GM23338 (cell line): Measurements from ENCODE around the gene SLU7. TPM values are rescaled to one million over a fixed set of nuclear protein-coding genes. Genes with fewer than 3 reads are reported as not detected.

Experiments used
- ATAC-seq: fragments of 200-7000 bp; cut with Tn5 transposase; 3 replicates; pipeline ENCODE4 v1.9.1; 2020
- DNase-seq: peaks from one replicate; pipeline ENCODE4 v3.0.0-alpha.2; 2015; ENCODE audit warnings: low spot score
- H2AFZ ChIP-seq: fragments of 200-600 bp; sonication (generic); 2 replicates; pipeline ENCODE4 v1.8.0; 2016; ENCODE audit warnings: antibody characterized with exemption, mild to moderate bottlenecking, moderate library complexity
- H3F3A ChIP-seq: fragments of 200-600 bp; sonication (generic); replicated peaks from 2 replicates; pipeline ENCODE4 v1.8.0; 2017; ENCODE audit warnings: antibody characterized with exemption, mixed run types, low read depth
- H3K27ac ChIP-seq: fragments of 200-600 bp; sonication (generic); 2 replicates; pipeline ENCODE4 v1.6.1; 2016; ENCODE audit warnings: low read depth
- H3K27me3 ChIP-seq: fragments of 200-600 bp; sonication (generic); 2 replicates; pipeline ENCODE4 v1.8.0; 2016; ENCODE audit warnings: mild to moderate bottlenecking, mixed run types, moderate library complexity; ENCODE audit not compliant: insufficient read depth
- H3K36me3 ChIP-seq: fragments of 200-600 bp; sonication (generic); 2 replicates; pipeline ENCODE4 v1.8.0; 2016; ENCODE audit warnings: mild to moderate bottlenecking; ENCODE audit not compliant: insufficient read depth
- H3K4me1 ChIP-seq: fragments of 200-600 bp; sonication (generic); 2 replicates; pipeline ENCODE4 v1.8.0; 2016; ENCODE audit warnings: mild to moderate bottlenecking, moderate library complexity; ENCODE audit not compliant: insufficient read depth
- H3K4me2 ChIP-seq: fragments of 200-600 bp; sonication (generic); 2 replicates; pipeline ENCODE4 v1.7.1; 2017; ENCODE audit warnings: mixed run types
- H3K4me3 ChIP-seq: fragments of 200-600 bp; sonication (generic); 2 replicates; pipeline ENCODE4 v1.6.1; 2016; ENCODE audit warnings: mixed run types
- H3K79me2 ChIP-seq: fragments of 200-600 bp; sonication (generic); replicated peaks from 2 replicates; pipeline ENCODE4 v1.8.0; 2017; ENCODE audit warnings: mild to moderate bottlenecking; ENCODE audit not compliant: insufficient read depth
- H3K9me2 ChIP-seq: fragments of 200-600 bp; sonication (generic); 2 replicates; pipeline ENCODE4 v1.8.0; 2017; ENCODE audit not compliant: insufficient read depth
- H4K20me1 ChIP-seq: fragments of 200-600 bp; sonication (generic); replicated peaks from 2 replicates; pipeline ENCODE4 v1.8.0; 2017; ENCODE audit warnings: mild to moderate bottlenecking; ENCODE audit not compliant: insufficient read depth
- H3K27ac Mint-ChIP-seq: 2 replicates; pipeline ENCODE4 v1.8.0; 2020; ENCODE audit warnings: inconsistent platforms, mild to moderate bottlenecking, moderate library complexity, mixed read lengths
- H3K27me3 Mint-ChIP-seq: 3 replicates; pipeline ENCODE4 v1.8.0; 2022; ENCODE audit warnings: low read depth, mild to moderate bottlenecking, moderate library complexity, mixed read lengths, inconsistent platforms; ENCODE audit not compliant: insufficient read depth, poor library complexity
- H3K36me3 Mint-ChIP-seq: 3 replicates; pipeline ENCODE4 v1.8.0; 2021; ENCODE audit warnings: low read depth, mild to moderate bottlenecking, inconsistent platforms, moderate library complexity, mixed read lengths
- H3K4me1 Mint-ChIP-seq: 3 replicates; pipeline ENCODE4 v1.8.0; 2020; ENCODE audit warnings: mild to moderate bottlenecking, inconsistent platforms, mixed read lengths
- H3K4me3 Mint-ChIP-seq: 3 replicates; pipeline ENCODE4 v1.8.0; 2021; ENCODE audit warnings: moderate library complexity, mild to moderate bottlenecking, inconsistent platforms, mixed read lengths
- H3K9me3 Mint-ChIP-seq: 3 replicates; pipeline ENCODE4 v1.8.0; 2020; ENCODE audit warnings: moderate library complexity, mild to moderate bottlenecking, inconsistent platforms, mixed read lengths
- CREB1 ChIP-seq: fragments of 250-450 bp; sonication (Bioruptor Pico); IDR thresholded peaks from 2 replicates; pipeline ENCODE4 v1.5.0; 2020; ENCODE audit warnings: low read depth, mild to moderate bottlenecking, moderate library complexity
- EZH2 ChIP-seq: fragments of 200-600 bp; sonication (generic); IDR thresholded peaks from one replicate; pipeline ENCODE4 v1.8.0; 2017; ENCODE audit warnings: antibody characterized with exemption, mild to moderate bottlenecking, low read depth; ENCODE audit not compliant: unreplicated experiment
- JUNB ChIP-seq: IDR thresholded peaks from one replicate; pipeline ENCODE4 v1.6.1; 2016; ENCODE audit warnings: antibody characterized with exemption; ENCODE audit not compliant: unreplicated experiment
- NANOG ChIP-seq: IDR thresholded peaks from 2 replicates; pipeline ENCODE4 v1.6.1; 2016; ENCODE audit warnings: antibody characterized with exemption, borderline replicate concordance
- POLR2AphosphoS5 ChIP-seq: IDR thresholded peaks from 2 replicates; pipeline ENCODE4 v1.6.1; 2016; ENCODE audit warnings: antibody characterized with exemption, low read depth
- ZNF114 ChIP-seq: fragments of 250-450 bp; sonication (Bioruptor Pico); IDR thresholded peaks from 2 replicates; pipeline ENCODE4 v1.5.0; 2020; ENCODE audit warnings: mild to moderate bottlenecking, moderate library complexity
- polyA plus RNA-seq: library from polyadenylated mRNA; unstranded; fragments of >200 nt; fragmentation: Nextera tagmentation; extraction: Ambion mirVana; gene quantifications from 2 replicates; pipeline ENCODE4 v1.2.1, GENCODE V29; 2016
- total RNA-seq: library from RNA; depleted of rRNA; stranded (reverse); fragments of >200 nt; shearing (Covaris generic); gene quantifications from 2 replicates; pipeline ENCODE4 v1.2.3, GENCODE V29; 2014
- TF ChIP-seq, protein P1 (sequence below): fragments of 250-450 bp; sonication (Bioruptor Pico); IDR thresholded peaks from 2 replicates; pipeline ENCODE4 v1.5.0; 2020; ENCODE audit warnings: mild to moderate bottlenecking, moderate library complexity
- TF ChIP-seq, protein P2 (sequence below): IDR thresholded peaks from one replicate; pipeline ENCODE4 v1.6.1; 2018; ENCODE audit warnings: antibody characterized with exemption; ENCODE audit not compliant: unreplicated experiment

Gene SLU7
- total and polyA plus RNA-seq, 2 experiments from 2014 or later = 27.0 to 47.5 TPM

DNA sequence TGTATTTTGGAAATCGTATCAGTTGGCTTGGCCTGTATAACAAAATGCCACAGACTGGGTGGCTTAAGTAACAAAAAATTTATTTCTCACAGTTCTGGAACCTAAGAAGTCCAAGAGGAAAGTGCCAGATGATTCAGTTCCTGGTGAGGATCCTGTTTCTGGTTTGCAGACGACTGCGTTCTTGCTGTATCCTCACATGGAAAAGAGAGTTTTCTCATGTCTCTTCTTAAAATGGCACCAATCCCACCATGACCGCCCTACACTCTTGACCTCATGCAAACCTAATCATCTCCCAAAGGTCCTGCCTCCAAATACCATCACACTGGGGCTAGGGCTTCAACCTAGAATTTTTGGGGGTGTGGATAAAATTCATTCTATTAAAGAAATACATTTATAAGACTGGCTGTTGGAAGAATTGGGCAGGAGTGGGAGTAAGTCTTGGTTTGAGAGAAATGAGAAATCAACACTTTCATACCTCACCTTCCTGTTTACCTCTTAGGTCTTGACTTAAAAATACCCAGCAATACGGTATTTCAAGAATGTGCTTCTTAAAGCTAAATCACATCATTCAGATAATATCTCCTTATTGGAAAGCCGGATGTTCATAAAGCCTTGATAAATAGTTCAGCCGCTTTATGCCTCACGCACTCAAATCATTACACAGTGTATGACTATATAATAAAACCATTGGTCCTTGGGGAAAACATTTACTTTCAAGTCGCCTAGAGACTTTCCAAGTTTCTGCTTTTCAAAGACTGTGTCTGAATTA, 31.5 kb upstream of the SLU7 start:
- TF ChIP-seq, protein P1, sequence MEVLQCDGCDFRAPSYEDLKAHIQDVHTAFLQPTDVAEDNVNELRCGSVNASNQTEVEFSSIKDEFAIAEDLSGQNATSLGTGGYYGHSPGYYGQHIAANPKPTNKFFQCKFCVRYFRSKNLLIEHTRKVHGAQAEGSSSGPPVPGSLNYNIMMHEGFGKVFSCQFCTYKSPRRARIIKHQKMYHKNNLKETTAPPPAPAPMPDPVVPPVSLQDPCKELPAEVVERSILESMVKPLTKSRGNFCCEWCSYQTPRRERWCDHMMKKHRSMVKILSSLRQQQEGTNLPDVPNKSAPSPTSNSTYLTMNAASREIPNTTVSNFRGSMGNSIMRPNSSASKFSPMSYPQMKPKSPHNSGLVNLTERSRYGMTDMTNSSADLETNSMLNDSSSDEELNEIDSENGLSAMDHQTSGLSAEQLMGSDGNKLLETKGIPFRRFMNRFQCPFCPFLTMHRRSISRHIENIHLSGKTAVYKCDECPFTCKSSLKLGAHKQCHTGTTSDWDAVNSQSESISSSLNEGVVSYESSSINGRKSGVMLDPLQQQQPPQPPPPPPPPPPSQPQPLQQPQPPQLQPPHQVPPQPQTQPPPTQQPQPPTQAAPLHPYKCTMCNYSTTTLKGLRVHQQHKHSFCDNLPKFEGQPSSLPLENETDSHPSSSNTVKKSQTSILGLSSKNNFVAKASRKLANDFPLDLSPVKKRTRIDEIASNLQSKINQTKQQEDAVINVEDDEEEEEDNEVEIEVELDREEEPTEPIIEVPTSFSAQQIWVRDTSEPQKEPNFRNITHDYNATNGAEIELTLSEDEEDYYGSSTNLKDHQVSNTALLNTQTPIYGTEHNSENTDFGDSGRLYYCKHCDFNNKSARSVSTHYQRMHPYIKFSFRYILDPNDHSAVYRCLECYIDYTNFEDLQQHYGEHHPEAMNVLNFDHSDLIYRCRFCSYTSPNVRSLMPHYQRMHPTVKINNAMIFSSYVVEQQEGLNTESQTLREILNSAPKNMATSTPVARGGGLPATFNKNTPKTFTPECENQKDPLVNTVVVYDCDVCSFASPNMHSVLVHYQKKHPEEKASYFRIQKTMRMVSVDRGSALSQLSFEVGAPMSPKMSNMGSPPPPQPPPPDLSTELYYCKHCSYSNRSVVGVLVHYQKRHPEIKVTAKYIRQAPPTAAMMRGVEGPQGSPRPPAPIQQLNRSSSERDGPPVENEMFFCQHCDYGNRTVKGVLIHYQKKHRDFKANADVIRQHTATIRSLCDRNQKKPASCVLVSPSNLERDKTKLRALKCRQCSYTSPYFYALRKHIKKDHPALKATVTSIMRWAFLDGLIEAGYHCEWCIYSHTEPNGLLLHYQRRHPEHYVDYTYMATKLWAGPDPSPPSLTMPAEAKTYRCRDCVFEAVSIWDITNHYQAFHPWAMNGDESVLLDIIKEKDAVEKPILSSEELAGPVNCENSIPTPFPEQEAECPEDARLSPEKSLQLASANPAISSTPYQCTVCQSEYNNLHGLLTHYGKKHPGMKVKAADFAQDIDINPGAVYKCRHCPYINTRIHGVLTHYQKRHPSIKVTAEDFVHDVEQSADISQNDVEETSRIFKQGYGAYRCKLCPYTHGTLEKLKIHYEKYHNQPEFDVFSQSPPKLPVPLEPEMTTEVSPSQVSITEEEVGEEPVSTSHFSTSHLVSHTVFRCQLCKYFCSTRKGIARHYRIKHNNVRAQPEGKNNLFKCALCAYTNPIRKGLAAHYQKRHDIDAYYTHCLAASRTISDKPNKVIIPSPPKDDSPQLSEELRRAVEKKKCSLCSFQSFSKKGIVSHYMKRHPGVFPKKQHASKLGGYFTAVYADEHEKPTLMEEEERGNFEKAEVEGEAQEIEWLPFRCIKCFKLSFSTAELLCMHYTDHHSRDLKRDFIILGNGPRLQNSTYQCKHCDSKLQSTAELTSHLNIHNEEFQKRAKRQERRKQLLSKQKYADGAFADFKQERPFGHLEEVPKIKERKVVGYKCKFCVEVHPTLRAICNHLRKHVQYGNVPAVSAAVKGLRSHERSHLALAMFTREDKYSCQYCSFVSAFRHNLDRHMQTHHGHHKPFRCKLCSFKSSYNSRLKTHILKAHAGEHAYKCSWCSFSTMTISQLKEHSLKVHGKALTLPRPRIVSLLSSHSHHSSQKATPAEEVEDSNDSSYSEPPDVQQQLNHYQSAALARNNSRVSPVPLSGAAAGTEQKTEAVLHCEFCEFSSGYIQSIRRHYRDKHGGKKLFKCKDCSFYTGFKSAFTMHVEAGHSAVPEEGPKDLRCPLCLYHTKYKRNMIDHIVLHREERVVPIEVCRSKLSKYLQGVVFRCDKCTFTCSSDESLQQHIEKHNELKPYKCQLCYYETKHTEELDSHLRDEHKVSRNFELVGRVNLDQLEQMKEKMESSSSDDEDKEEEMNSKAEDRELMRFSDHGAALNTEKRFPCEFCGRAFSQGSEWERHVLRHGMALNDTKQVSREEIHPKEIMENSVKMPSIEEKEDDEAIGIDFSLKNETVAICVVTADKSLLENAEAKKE (CRISPR knock-in tag) = no peak
- no peak for TF ChIP-seq JUNB
- TF ChIP-seq POLR2AphosphoS5 = no peak
- TF ChIP-seq, protein P2, sequence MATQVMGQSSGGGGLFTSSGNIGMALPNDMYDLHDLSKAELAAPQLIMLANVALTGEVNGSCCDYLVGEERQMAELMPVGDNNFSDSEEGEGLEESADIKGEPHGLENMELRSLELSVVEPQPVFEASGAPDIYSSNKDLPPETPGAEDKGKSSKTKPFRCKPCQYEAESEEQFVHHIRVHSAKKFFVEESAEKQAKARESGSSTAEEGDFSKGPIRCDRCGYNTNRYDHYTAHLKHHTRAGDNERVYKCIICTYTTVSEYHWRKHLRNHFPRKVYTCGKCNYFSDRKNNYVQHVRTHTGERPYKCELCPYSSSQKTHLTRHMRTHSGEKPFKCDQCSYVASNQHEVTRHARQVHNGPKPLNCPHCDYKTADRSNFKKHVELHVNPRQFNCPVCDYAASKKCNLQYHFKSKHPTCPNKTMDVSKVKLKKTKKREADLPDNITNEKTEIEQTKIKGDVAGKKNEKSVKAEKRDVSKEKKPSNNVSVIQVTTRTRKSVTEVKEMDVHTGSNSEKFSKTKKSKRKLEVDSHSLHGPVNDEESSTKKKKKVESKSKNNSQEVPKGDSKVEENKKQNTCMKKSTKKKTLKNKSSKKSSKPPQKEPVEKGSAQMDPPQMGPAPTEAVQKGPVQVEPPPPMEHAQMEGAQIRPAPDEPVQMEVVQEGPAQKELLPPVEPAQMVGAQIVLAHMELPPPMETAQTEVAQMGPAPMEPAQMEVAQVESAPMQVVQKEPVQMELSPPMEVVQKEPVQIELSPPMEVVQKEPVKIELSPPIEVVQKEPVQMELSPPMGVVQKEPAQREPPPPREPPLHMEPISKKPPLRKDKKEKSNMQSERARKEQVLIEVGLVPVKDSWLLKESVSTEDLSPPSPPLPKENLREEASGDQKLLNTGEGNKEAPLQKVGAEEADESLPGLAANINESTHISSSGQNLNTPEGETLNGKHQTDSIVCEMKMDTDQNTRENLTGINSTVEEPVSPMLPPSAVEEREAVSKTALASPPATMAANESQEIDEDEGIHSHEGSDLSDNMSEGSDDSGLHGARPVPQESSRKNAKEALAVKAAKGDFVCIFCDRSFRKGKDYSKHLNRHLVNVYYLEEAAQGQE = no peak
- no peak for TF ChIP-seq ZNF114 (CRISPR knock-in tag)
- no peak for TF ChIP-seq EZH2
- TF ChIP-seq NANOG = no peak
- TF ChIP-seq CREB1 (CRISPR knock-in tag) = no peak
- no peak for DNase-seq
- H3K4me2 ChIP-seq = no peak overlapping the region

More for the DNA sequence above, 31.5 kb upstream of the SLU7 start:
- Histone ChIP-seq H2AFZ (no peak overlapping the region), H3K4me1 (no peaks in the 10 kb centered on the region), H3K4me3 (no peak overlapping the region), H3F3A (no peaks in the 10 kb centered on the region), H4K20me1 (no peaks in the 10 kb centered on the region), H3K27me3 (no peaks in the 10 kb centered on the region), H3K79me2 (no peaks in the 10 kb centered on the region), H3K9me2 (no peaks in the 10 kb centered on the region; the same call in 1 of the 2 replicates), H3K36me3 (no peaks in the 10 kb centered on the region), H3K27ac (no peak overlapping the region)
- H3K27ac Mint-ChIP-seq = no peak overlapping the region
- no peaks in the 10 kb centered on the region for H3K27me3 Mint-ChIP-seq
- no peaks in the 10 kb centered on the region for H3K4me1 Mint-ChIP-seq
- no peak overlapping the region for H3K4me3 Mint-ChIP-seq
- H3K9me3 Mint-ChIP-seq = no peaks in the 10 kb centered on the region; the same call in 1 of the 3 replicates
- no peaks in the 10 kb centered on the region for H3K36me3 Mint-ChIP-seq
- no peak for ATAC-seq
